ENCODE measurements around the gene CCDC85C. TPM values are rescaled to one million over a fixed set of nuclear protein-coding genes. Genes with fewer than 3 reads are reported as not detected.

The CCDC85C gene
- total RNA-seq, 1 donor from 2014 or later = 16.6 TPM

GRCh38 chr14:99479906-99480869, 123.8 kb downstream of the CCDC85C start, which contains the start of gene SETD3:
SETD3 (minus strand) TSS chr14:99480859; CDS start chr14:99465805, 15,054 bp downstream.
- no peaks in the 10 kb centered on the region for H3K27me3 Mint-ChIP-seq (ENCODE audit: low read depth, unreplicated experiment)
- Histone ChIP-seq H3K4me2 (ENCODE audit: low read length) (peak within 1 kb of the TSS; percentile 94), H3K4me3 (ENCODE audit: insufficient read depth, low read depth, low read length) (peak within 1 kb of the TSS; percentile 96), H3K79me2 (ENCODE audit: insufficient read depth, low read length) (peaks cover 89% of the 10 kb centered on the region), H2AFZ (ENCODE audit: low read depth, low read length) (peak within 1 kb of the TSS; percentile 81), H4K20me1 (ENCODE audit: insufficient read depth, low read length) (peaks cover 76% of the 10 kb centered on the region), H3K9me3 (ENCODE audit: insufficient read depth, low read depth, low read length) (no peaks in the 10 kb centered on the region), H3K4me1 (ENCODE audit: insufficient read depth, low read length) (peaks cover 9% of the 10 kb centered on the region), H3K9ac (ENCODE audit: low read length) (peak within 1 kb of the TSS; percentile 96), H3K27ac (ENCODE audit: low read depth, low read length) (peak within 1 kb of the TSS; percentile 92), H3K27me3 (ENCODE audit: insufficient read depth, low read length) (no peaks in the 10 kb centered on the region), H3K36me3 (ENCODE audit: insufficient read depth, low read length) (peaks cover 2% of the 10 kb centered on the region)
- DNase-seq (ENCODE audit: low read depth) (peak; percentile 65), FAIRE-seq (no peak)
- peak within 1 kb of the TSS; percentile 99 for H3K27ac Mint-ChIP-seq (ENCODE audit: unreplicated experiment)
- TF ChIP-seq, protein P1, sequence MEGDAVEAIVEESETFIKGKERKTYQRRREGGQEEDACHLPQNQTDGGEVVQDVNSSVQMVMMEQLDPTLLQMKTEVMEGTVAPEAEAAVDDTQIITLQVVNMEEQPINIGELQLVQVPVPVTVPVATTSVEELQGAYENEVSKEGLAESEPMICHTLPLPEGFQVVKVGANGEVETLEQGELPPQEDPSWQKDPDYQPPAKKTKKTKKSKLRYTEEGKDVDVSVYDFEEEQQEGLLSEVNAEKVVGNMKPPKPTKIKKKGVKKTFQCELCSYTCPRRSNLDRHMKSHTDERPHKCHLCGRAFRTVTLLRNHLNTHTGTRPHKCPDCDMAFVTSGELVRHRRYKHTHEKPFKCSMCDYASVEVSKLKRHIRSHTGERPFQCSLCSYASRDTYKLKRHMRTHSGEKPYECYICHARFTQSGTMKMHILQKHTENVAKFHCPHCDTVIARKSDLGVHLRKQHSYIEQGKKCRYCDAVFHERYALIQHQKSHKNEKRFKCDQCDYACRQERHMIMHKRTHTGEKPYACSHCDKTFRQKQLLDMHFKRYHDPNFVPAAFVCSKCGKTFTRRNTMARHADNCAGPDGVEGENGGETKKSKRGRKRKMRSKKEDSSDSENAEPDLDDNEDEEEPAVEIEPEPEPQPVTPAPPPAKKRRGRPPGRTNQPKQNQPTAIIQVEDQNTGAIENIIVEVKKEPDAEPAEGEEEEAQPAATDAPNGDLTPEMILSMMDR (IDR thresholded peaks at IDR 0.05; ENCODE audit: insufficient read depth, low read depth, low read length) = no peak
- no peak for TF ChIP-seq EZH2 (IDR thresholded peaks at IDR 0.05; ENCODE audit: insufficient read depth, low read length)
- peaks cover 45% of the 10 kb centered on the region for H3K4me1 Mint-ChIP-seq (ENCODE audit: low read depth, unreplicated experiment)
- H3K9me3 Mint-ChIP-seq (ENCODE audit: unreplicated experiment) = no peaks in the 10 kb centered on the region
- H3K36me3 Mint-ChIP-seq (ENCODE audit: low read depth, unreplicated experiment) = no peaks in the 10 kb centered on the region
- peak within 1 kb of the TSS; percentile 98 for H3K4me3 Mint-ChIP-seq (ENCODE audit: unreplicated experiment)

GRCh38 chr14:99479160-99479905, 124.7 kb downstream of the CCDC85C start:
- Histone ChIP-seq H3K9ac (ENCODE audit: low read length) (peak overlapping the region; percentile 81), H3K4me2 (ENCODE audit: low read length) (peak overlapping the region; percentile 93), H3K79me2 (ENCODE audit: insufficient read depth, low read length) (peaks cover 89% of the 10 kb centered on the region), H3K4me3 (ENCODE audit: insufficient read depth, low read depth, low read length) (peak overlapping the region; percentile 76), H4K20me1 (ENCODE audit: insufficient read depth, low read length) (peaks cover 70% of the 10 kb centered on the region), H3K4me1 (ENCODE audit: insufficient read depth, low read length) (peaks cover 9% of the 10 kb centered on the region), H2AFZ (ENCODE audit: low read depth, low read length) (peak overlapping the region; percentile 77), H3K36me3 (ENCODE audit: insufficient read depth, low read length) (peaks cover 2% of the 10 kb centered on the region), H3K9me3 (ENCODE audit: insufficient read depth, low read depth, low read length) (no peaks in the 10 kb centered on the region), H3K27ac (ENCODE audit: low read depth, low read length) (peak overlapping the region; percentile 56), H3K27me3 (ENCODE audit: insufficient read depth, low read length) (no peaks in the 10 kb centered on the region)
- Mint-ChIP-seq H3K27ac (ENCODE audit: unreplicated experiment) (peak overlapping the region; percentile 20), H3K9me3 (ENCODE audit: unreplicated experiment) (no peaks in the 10 kb centered on the region), H3K4me3 (ENCODE audit: unreplicated experiment) (peak overlapping the region; percentile 95), H3K36me3 (ENCODE audit: low read depth, unreplicated experiment) (no peaks in the 10 kb centered on the region), H3K4me1 (ENCODE audit: low read depth, unreplicated experiment) (peaks cover 42% of the 10 kb centered on the region), H3K27me3 (ENCODE audit: low read depth, unreplicated experiment) (no peaks in the 10 kb centered on the region)
- FAIRE-seq (no peak), DNase-seq (ENCODE audit: low read depth) (no peak)
- TF ChIP-seq, protein P1 (IDR thresholded peaks at IDR 0.05; ENCODE audit: insufficient read depth, low read depth, low read length) = no peak
- no peak for TF ChIP-seq EZH2 (IDR thresholded peaks at IDR 0.05; ENCODE audit: insufficient read depth, low read length)
